ENCODE data around the gene ANKRD53. TPM values are rescaled to one million over a fixed set of nuclear protein-coding genes. Genes with fewer than 3 reads are reported as not detected.
A peak's percentile ranks its signal among the peaks of the same experiment; 100 is the strongest.

Gene ANKRD53
- total RNA-seq, 5 donors from 2014 or later (not counting 1 experiment from before 2014, with no cell fraction given), result 0.20 to 0.88 (median 0.45) TPM; not detected in 1

GRCh38 chr2:70939001-70939838 is 39.2 kb upstream of the ANKRD53 start:
- Histone ChIP-seq H3K27ac (ENCODE audit: low read length) (no peak overlapping the region), H3K9me3 (no peaks in the 10 kb centered on the region), H3K27me3 (replicated peaks in 1 of 2; ENCODE audit: control insufficient read depth in 2 of 2, extremely low read depth in 1 of 2, insufficient read depth in 2 of 2, low read length in 1 of 2) (peaks cover 0 to 35% of the 10 kb centered on the region in 2 experiments), H3K36me3 (ENCODE audit: control insufficient read depth in 2 of 2, extremely low read depth in 1 of 2, insufficient read depth in 1 of 2, low read length in 1 of 2) (no peaks in the 10 kb centered on the region), H3K4me3 (ENCODE audit: control insufficient read depth in 1 of 2, extremely low read depth in 1 of 2, low read length in 1 of 2) (no peak overlapping the region), H3K4me1 (ENCODE audit: control insufficient read depth in 1 of 2, extremely low read depth in 1 of 2, insufficient read depth in 2 of 2, low read length in 2 of 2) (no peaks in the 10 kb centered on the region)
- H3K4me1 Mint-ChIP-seq, result no peaks in the 10 kb centered on the region
- ATAC-seq (replicated peaks in 1 of 4) (no peak), DNase-seq (peak in 1 of 35 experiments; percentile 21)
- H3K36me3 Mint-ChIP-seq, result no peaks in the 10 kb centered on the region
- no peak overlapping the region for H3K4me3 Mint-ChIP-seq
- CTCF ChIA-PET, result no interaction called here
- no peaks in the 10 kb centered on the region for H3K9me3 Mint-ChIP-seq
- H3K27ac Mint-ChIP-seq, result no peak overlapping the region
- POLR2A ChIA-PET, result no interaction called here
- WGBS (ENCODE audit: insufficient coverage), result 61% methylated on average over 28 of the region's 30 CpGs
- H3K27me3 Mint-ChIP-seq, result peaks cover 14 to 20% of the 10 kb centered on the region in 2 donors

- ATAC-seq (replicated peaks in 1 of 4), result no peak
- Histone ChIP-seq H3K9me3 (no peaks in the 10 kb centered on the region), H3K4me1 (ENCODE audit: control insufficient read depth in 1 of 2, extremely low read depth in 1 of 2, insufficient read depth in 2 of 2, low read length in 2 of 2) (no peaks in the 10 kb centered on the region), H3K36me3 (ENCODE audit: control insufficient read depth in 2 of 2, extremely low read depth in 1 of 2, insufficient read depth in 1 of 2, low read length in 1 of 2) (no peaks in the 10 kb centered on the region), H3K27me3 (replicated peaks in 1 of 2; ENCODE audit: control insufficient read depth in 2 of 2, extremely low read depth in 1 of 2, insufficient read depth in 2 of 2, low read length in 1 of 2) (peaks cover 0 to 35% of the 10 kb centered on the region in 2 experiments), H3K4me3 (ENCODE audit: control insufficient read depth in 1 of 2, extremely low read depth in 1 of 2, low read length in 1 of 2) (no peak overlapping the region), H3K27ac (ENCODE audit: low read length) (no peak overlapping the region)
- no peaks in the 10 kb centered on the region for H3K36me3 Mint-ChIP-seq
- H3K4me3 Mint-ChIP-seq, result no peak overlapping the region
- H3K27ac Mint-ChIP-seq, result no peak overlapping the region
- peak in 1 of 35 experiments; percentile 13 for DNase-seq
- H3K4me1 Mint-ChIP-seq, result no peaks in the 10 kb centered on the region
- 91% methylated on average over 8 of the region's 10 CpGs for WGBS (ENCODE audit: insufficient coverage)
- no peaks in the 10 kb centered on the region for H3K9me3 Mint-ChIP-seq
- H3K27me3 Mint-ChIP-seq, result peaks cover 17 to 20% of the 10 kb centered on the region in 2 donors
- ChIA-PET CTCF (no interaction called here), POLR2A (no interaction called here)
Measured at GRCh38 chr2:70939839-70940580, 38.4 kb upstream of the ANKRD53 start.

- WGBS (ENCODE audit: insufficient coverage), result 70% methylated on average over 3 of the region's 6 CpGs
- Histone ChIP-seq H3K4me1 (ENCODE audit: control insufficient read depth in 1 of 2, extremely low read depth in 1 of 2, insufficient read depth in 2 of 2, low read length in 2 of 2) (no peaks in the 10 kb centered on the region), H3K27me3 (replicated peaks in 1 of 2; ENCODE audit: control insufficient read depth in 2 of 2, extremely low read depth in 1 of 2, insufficient read depth in 2 of 2, low read length in 1 of 2) (peaks cover 0 to 28% of the 10 kb centered on the region in 2 experiments), H3K36me3 (ENCODE audit: control insufficient read depth in 2 of 2, extremely low read depth in 1 of 2, insufficient read depth in 1 of 2, low read length in 1 of 2) (no peaks in the 10 kb centered on the region), H3K27ac (ENCODE audit: low read length) (no peak overlapping the region), H3K4me3 (ENCODE audit: control insufficient read depth in 1 of 2, extremely low read depth in 1 of 2, low read length in 1 of 2) (no peak overlapping the region), H3K9me3 (no peaks in the 10 kb centered on the region)
- no peaks in the 10 kb centered on the region for H3K4me1 Mint-ChIP-seq
- H3K4me3 Mint-ChIP-seq, result no peak overlapping the region
- no peaks in the 10 kb centered on the region for H3K9me3 Mint-ChIP-seq
- no peak for DNase-seq
- H3K27ac Mint-ChIP-seq, result no peak overlapping the region
- H3K36me3 Mint-ChIP-seq, result no peaks in the 10 kb centered on the region
- ATAC-seq (replicated peaks in 1 of 4), result no peak
- POLR2A ChIA-PET, result no interaction called here
- H3K27me3 Mint-ChIP-seq, result peaks cover 16 to 22% of the 10 kb centered on the region in 2 donors
- CTCF ChIA-PET, result interaction anchor here in 1 of 2 donors (0.6 kb wide), 1 partner anchor 255 kb away, joined by 3 read pairs; no protein-coding TSS in a partner anchor
Measured at GRCh38 chr2:70941186-70941585, 37.2 kb upstream of the ANKRD53 start.

GRCh38 chr2:70941701-70942100 is 36.7 kb upstream of the ANKRD53 start:
- ChIA-PET POLR2A (no interaction called here), CTCF (interaction anchor here in 1 of 2 donors (0.6 kb wide), 1 partner anchor 255 kb away, joined by 3 read pairs; no protein-coding TSS in a partner anchor)
- Mint-ChIP-seq H3K4me1 (peaks cover 0 to under 1% (median under 1%) of the 10 kb centered on the region in 3 donors), H3K9me3 (no peaks in the 10 kb centered on the region), H3K27ac (no peak overlapping the region), H3K4me3 (no peak overlapping the region), H3K36me3 (no peaks in the 10 kb centered on the region), H3K27me3 (peaks cover 18 to 23% of the 10 kb centered on the region in 2 donors)
- H3K4me1 ChIP-seq (ENCODE audit: control insufficient read depth in 1 of 2, extremely low read depth in 1 of 2, insufficient read depth in 2 of 2, low read length in 2 of 2), result peaks cover 0 to 2% of the 10 kb centered on the region in 2 experiments
- 58% methylated on average over 4 of the region's 5 CpGs for WGBS (ENCODE audit: insufficient coverage)
- H3K9me3 ChIP-seq, result no peaks in the 10 kb centered on the region
- H3K36me3 ChIP-seq (ENCODE audit: control insufficient read depth in 2 of 2, extremely low read depth in 1 of 2, insufficient read depth in 1 of 2, low read length in 1 of 2), result no peaks in the 10 kb centered on the region
- DNase-seq (peak in 1 of 35 experiments; percentile 20), ATAC-seq (replicated peaks in 1 of 4) (no peak)
- H3K27me3 ChIP-seq (replicated peaks in 1 of 2; ENCODE audit: control insufficient read depth in 2 of 2, extremely low read depth in 1 of 2, insufficient read depth in 2 of 2, low read length in 1 of 2), result peaks cover 0 to 32% of the 10 kb centered on the region in 2 experiments
- H3K4me3 ChIP-seq (ENCODE audit: control insufficient read depth in 1 of 2, extremely low read depth in 1 of 2, low read length in 1 of 2), result no peak overlapping the region
- H3K27ac ChIP-seq (ENCODE audit: low read length), result no peak overlapping the region

GRCh38 chr2:70942396-70943204 is 35.8 kb upstream of the ANKRD53 start:
- H3K4me3 Mint-ChIP-seq, result no peak overlapping the region
- H3K36me3 Mint-ChIP-seq, result no peaks in the 10 kb centered on the region
- no peaks in the 10 kb centered on the region for H3K9me3 ChIP-seq
- peaks cover 21 to 27% of the 10 kb centered on the region in 2 donors for H3K27me3 Mint-ChIP-seq
- no peaks in the 10 kb centered on the region for H3K9me3 Mint-ChIP-seq
- H3K4me3 ChIP-seq (ENCODE audit: control insufficient read depth in 1 of 2, extremely low read depth in 1 of 2, low read length in 1 of 2), result no peak overlapping the region
- ChIA-PET POLR2A (no interaction called here), CTCF (interaction anchor here in 1 of 2 donors (0.6 kb wide), 1 partner anchor 26 kb away, joined by 3 read pairs; no protein-coding TSS in a partner anchor)
- ATAC-seq (replicated peaks in 1 of 4), result no peak
- H3K36me3 ChIP-seq (ENCODE audit: control insufficient read depth in 2 of 2, extremely low read depth in 1 of 2, insufficient read depth in 1 of 2, low read length in 1 of 2), result no peaks in the 10 kb centered on the region
- H3K4me1 ChIP-seq (ENCODE audit: control insufficient read depth in 1 of 2, extremely low read depth in 1 of 2, insufficient read depth in 2 of 2, low read length in 2 of 2), result peaks cover 0 to 11% of the 10 kb centered on the region in 2 experiments
- 83% methylated on average over 1 of the region's 6 CpGs for WGBS (ENCODE audit: insufficient coverage)
- H3K27ac Mint-ChIP-seq, result no peak overlapping the region
- peaks cover 0 to 37% of the 10 kb centered on the region in 2 experiments for H3K27me3 ChIP-seq (replicated peaks in 1 of 2; ENCODE audit: control insufficient read depth in 2 of 2, extremely low read depth in 1 of 2, insufficient read depth in 2 of 2, low read length in 1 of 2)
- peaks cover under 1 to 8% (median 7%) of the 10 kb centered on the region in 3 donors for H3K4me1 Mint-ChIP-seq
- peak in 1 of 35 experiments; percentile 11 for DNase-seq
- H3K27ac ChIP-seq (ENCODE audit: low read length), result no peak overlapping the region

All from T-cell (primary cell).